Fibroblast of upper back skin (primary cell): ENCODE data around the gene ESD.
"Not testable (repeated sequence)": the region's sequence is repeated elsewhere in the genome, so short reads cannot be mapped to it uniquely, and the experiment has no call there.

ENCODE experiments used
- DNase-seq: peaks from one replicate; pipeline ENCODE4 v3.0.0-alpha.2; 2013

Gene ESD

DNA sequence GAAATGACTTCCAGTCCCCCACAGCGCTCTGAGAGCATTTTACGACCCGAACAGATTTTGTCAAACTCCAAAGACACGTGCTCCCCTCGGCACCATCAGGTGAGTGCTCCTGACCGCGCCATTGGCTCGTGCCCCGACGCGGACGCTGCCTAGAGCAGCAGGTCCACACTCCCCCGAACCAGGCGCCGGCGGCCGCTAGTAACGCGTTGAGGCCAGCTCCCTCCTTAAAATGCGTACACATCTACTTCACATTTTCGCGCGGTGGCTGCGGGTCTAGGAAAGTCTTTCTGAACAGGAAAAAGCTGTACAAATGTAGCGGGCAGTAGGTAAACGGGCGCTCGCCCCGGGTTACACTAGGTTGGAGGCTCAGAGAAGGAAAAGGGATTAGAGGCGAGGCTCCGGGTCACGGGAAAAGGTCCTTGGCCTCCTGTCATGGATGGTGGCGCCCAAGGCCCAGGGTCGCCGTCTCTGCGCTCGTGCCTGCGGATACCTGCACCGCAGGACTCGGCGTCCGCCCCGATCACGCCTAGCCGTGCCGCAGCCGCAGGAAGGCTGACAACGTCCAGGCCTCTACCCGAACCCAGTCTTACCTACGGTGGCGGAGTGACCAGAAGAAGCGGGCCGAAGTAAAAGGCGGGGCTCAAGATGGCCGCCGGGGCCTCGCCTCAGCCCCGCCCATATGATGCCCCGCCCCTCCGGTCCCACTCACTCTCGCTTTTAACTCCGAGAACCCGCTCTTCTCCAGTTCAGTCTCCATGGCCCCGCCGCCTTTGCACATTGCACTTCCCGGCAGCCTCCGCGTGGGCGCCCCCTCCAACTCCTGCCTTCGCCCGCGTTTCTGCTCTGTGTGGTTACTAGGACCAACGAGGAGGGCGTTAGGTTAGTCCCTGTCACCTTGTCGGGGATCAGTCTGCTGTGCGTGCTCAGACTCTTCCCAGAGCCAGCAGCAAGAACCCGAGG is at the start of gene ESD:
Gene ESD (minus strand): TSS at position 647 of the 960 bp plus-strand sequence. CDS start 5,748 bp downstream, outside the sequence.
- DNase-seq, result peak; percentile 94

GRCh38 chr13:46846726-46847125 is 49.8 kb upstream of the ESD start:
- no peak for DNase-seq

GRCh38 chr13:46845146-46845545 is 48.2 kb upstream of the ESD start:
- DNase-seq, result no peak

GRCh38 chr13:46844431-46844830 is 47.5 kb upstream of the ESD start:
- DNase-seq, result no peak

GRCh38 chr13:46839399-46839798 is 42.4 kb upstream of the ESD start:
- peak; percentile 8 for DNase-seq

- no peak for DNase-seq
These were observed 37.7 kb upstream of the ESD start for GRCh38 chr13:46834657-46835056.

- DNase-seq, result peak; percentile 49
These were observed 34.7 kb upstream of the ESD start for GRCh38 chr13:46831588-46832194.

DNA sequence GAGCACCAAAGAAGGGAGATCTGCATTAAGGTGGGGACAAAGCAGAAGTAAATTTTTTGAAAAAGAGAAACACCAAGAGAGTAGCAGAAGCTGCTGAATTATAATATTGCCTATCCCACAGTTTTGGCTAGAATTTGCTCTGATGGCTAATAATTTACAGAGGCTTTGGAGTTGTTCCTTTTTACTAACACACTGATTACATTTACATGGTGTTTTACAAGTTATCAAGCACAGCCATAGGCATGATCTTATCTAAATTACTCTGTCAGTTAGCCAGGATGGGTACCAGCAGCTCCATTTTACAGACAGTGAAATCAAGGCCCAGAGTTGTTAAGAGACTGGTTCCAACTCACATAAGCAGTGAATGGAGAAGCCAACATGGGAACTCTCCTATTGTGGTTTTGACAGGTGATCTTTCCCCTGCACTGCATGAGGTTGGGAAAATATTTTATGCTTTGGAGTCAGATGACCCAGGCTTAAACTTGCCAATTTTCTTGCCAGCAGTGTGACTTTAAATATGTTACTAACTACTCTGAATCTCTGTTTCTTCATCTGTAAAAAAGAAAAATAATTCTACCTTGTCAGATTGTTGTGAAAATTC is 33.5 kb upstream of the ESD start:
- no peak for DNase-seq

GRCh38 chr13:46822551-46822950 is 25.6 kb upstream of the ESD start:
- no peak for DNase-seq

GRCh38 chr13:46817838-46818476 is 21.0 kb upstream of the ESD start:
- DNase-seq, result no peak

DNA sequence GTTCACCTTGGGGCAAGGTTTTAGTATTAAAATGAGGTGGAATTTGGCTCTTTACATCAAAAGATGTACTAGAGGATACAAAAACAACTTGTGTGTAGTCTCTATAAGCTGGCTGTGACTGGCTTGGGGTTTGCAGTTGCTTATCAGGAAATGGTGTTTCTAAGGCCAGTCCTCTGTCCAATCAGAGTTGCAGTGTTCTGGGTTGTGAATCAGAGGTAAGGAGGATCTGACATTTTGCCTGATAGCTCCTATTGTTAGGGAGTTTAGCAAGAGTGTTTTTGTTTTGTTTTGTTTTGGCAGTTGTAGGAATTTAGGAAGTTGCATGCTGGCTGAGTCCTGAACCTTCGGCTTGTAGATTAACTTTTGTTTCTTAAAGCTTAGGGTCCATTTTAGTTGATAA is 20.1 kb upstream of the ESD start:
- DNase-seq, result no peak

- no peak for DNase-seq
These were observed 19.4 kb upstream of the ESD start for GRCh38 chr13:46816371-46816770.

- DNase-seq, result no peak
These were observed 15.4 kb upstream of the ESD start for GRCh38 chr13:46812301-46812797.

- DNase-seq, result peak; percentile 38
These were observed 13.5 kb upstream of the ESD start for GRCh38 chr13:46810440-46810839.

DNA sequence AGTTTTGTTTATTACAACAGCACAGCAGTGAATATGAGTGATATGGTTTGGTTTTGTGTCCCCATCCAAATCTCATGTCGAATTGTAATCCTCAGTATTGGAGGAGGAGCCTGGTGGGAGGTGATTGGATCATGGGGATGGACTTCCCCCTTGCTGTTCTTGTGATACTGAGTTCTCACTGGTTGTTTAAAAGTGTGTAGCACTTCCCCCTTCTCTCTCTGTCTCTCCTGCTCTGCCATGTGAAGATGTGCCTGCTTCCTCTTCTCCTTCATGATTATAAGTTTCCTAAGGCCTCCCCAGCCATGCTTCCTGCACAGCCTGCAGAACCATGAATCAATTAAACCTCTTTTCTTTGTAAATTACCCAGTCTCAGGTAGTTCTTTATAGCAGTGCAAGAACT is 8.0 kb upstream of the ESD start:
- not testable (repeated sequence) for DNase-seq

DNA sequence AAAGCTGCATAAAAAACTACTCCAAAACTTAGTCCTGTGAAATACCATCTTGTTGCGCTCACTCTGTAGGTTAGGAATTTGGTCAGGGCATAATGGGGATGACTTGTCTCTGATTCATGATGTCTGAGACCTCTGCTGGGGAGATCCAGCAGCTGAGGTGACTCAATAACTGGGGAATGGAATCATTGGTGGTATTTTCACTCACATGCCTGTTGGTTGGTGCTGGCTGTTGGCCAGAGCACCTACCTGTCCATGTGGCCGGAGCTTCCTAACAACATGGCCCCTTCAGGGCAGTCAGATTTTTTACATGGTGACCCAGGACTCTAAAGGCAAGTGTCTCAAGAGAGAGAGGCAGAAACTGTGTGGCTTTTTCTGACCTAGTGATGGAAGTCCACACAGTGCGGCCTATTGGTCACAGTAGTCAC is 7.4 kb upstream of the ESD start:
- DNase-seq, result peak; percentile 98

DNA sequence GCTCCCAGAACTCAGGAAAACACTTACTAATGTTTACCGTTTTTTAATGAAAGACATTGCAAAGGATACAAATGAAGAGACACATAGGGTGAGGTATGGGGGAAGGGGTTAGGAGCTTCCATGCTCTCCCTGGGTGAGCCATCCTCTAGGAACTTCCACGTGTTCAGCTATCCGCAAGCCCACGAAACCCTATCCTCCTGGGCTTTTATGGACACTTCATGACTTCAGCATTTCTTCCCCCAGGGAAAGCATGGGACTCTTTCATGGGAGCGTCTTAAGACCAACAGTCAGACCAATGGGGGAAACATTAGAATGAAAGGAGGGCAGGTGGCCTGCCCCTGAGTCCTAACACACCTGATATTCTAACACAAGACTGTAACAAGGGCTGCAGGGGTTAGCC is 6.6 kb upstream of the ESD start:
- peak; percentile 62 for DNase-seq

DNA sequence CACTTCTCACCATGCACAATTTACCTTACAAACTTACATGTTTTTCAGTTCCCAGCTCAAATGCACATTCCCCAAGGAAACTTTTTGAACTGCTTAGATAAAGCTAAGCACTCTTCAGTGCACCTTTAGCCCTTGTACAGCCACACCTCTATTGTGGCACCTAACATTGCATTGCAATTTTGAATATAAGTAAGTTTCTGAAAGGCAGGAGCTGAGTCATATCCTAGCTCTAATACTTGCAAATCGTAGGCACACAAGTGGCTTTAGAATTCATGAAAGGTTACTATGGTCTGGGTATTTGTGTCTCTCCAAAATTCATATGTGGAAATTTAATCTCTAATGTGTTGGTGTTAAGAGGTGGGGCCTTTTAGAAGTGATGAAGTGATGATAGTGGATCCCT is 4.9 kb upstream of the ESD start:
- DNase-seq, result no peak

DNA sequence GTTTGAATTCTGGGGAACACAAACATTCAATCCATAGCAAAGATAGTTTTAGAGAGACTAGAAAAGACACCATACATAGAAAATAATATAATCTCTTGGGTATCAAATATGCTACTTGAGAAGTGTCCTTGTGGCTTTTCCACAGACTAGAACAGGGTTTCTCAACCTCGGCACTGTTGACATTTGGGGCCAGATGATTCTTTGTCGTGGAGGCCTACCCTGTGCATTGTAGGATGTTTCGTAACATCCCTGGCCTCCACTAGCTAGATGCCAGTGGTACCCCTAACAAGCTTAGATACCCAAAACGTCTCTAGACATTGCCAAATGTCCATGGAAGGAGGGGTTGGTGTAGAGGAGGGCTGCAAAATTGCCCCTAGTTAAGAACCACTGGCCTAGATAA is 2.2 kb upstream of the ESD start:
- DNase-seq, result no peak

DNA sequence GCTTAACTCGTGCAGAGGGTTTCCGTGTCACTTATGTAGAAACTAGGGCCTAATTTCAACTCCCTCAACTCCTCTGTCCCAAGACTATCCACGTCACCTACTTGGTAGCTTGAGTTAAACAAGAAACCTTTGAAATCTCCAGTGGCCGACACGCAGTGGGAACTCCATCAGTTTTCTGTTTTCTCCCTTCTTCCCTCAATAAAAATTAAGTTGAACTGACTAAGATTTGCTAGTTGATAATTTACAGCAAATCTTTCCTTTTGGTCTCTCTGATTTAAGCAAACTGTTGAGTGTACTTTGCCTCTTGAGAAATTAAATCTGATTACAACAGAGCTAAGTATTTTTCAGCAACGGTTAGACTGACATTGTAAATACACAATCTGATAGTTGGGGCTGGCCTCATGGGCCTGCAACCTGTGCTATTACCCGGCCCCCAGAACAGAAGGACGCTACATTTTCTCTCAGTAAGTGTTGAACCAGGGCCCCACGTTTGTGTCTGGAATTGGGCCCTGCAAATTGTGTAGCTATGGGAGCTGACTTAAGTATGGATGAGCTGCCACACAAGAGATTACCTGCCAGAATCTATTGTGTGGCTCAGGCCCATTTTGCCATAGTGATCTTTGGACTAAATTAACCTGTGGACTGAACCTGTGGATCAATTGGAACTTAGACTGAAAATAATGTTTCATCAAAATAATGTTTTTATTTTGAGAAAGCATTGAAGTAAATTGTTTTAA is 708 bp upstream of the ESD start:
- no peak for DNase-seq

DNA sequence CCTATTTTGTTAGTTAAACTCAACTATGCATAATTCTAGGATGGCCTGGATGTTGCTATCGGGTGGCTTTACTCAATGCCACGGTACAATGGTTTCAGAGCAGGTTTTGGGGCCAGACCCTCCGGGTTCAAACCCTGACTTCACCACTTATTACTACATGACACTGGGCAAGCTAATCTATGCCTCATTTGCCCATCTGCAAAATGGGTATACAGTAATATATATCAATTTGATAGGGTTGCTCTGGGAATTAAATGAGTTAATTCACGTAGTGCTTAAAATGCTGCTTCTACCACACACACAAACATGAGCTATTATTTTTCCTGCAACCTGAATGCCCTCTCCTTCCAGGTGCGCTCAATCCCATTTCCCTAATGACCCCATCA is 839 bp downstream of the ESD start:
- DNase-seq, result no peak

GRCh38 chr13:46795321-46795720 is 1.6 kb downstream of the ESD start:
- no peak for DNase-seq
